ENCODE results near the gene CST6.

DNA sequence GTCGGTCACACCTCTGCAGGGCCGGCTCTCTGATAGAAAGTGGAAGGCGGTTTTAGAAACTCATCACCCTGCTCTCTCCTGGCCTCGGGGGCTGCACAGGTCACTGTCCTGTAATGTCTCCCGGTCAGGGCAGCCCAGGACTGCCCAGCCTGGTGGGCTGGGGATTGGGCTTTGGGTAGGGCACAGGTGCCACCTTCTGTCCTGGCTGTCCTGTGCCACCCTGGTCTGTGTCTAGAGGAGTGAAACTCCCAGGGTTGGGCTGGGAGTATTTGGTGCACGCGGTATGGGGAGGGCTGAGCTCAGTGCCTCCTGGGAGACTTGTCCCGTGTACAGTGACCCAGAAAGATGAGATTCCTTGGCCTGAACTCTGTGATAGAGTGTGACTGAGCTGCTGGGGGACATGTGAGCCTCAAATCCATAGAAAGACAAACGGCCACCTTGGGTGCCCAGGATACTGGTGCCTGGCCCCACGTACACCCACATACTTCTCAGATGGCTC lies 32.5 kb upstream of the CST6 start:
- TF ChIP-seq, protein P1, sequence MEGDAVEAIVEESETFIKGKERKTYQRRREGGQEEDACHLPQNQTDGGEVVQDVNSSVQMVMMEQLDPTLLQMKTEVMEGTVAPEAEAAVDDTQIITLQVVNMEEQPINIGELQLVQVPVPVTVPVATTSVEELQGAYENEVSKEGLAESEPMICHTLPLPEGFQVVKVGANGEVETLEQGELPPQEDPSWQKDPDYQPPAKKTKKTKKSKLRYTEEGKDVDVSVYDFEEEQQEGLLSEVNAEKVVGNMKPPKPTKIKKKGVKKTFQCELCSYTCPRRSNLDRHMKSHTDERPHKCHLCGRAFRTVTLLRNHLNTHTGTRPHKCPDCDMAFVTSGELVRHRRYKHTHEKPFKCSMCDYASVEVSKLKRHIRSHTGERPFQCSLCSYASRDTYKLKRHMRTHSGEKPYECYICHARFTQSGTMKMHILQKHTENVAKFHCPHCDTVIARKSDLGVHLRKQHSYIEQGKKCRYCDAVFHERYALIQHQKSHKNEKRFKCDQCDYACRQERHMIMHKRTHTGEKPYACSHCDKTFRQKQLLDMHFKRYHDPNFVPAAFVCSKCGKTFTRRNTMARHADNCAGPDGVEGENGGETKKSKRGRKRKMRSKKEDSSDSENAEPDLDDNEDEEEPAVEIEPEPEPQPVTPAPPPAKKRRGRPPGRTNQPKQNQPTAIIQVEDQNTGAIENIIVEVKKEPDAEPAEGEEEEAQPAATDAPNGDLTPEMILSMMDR (conservative IDR thresholded peaks at IDR 0.05): no peak
- no peak for TF ChIP-seq ZFX (IDR thresholded peaks at IDR 0.05)

Measured in C4-2B (cell line).